CD1c-positive myeloid dendritic cell (primary cell): ENCODE measurements around the gene CTNNA3.

Experiments used
- DNase-seq: peaks from one replicate; pipeline ENCODE4 v3.0.0-alpha.2; 2016; ENCODE audit errors: extremely low spot score

CTNNA3 gene

GRCh38 chr10:66869635-66870034 is 826.4 kb downstream of the CTNNA3 start:
- no peak for DNase-seq

DNA sequence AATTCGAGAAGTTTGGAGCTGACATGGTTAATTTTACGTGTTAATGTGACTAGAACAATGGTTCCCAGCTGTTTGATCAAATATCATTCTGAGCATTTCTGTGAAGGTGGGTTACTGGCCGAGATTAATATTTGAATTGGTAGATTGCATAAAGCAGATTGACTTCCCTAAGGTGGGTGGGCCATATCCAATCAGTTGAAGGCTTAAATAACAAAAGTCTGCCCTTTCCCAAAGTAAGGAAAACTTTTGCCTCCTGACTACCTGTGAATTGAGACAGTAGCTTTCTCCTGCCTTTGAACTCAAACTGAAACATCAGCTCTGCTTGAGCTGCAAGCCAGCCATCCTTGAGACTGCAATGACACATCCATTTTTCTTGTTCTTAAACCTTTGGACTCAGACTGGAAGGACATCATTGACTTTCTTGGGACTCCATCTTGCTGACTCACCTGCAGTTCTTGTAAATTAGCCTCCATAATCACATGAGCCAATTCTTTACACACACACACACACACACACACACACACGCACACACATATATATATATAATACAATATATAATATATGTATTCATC is 833.2 kb downstream of the CTNNA3 start:
- no peak for DNase-seq

GRCh38 chr10:66860376-66860945 is 835.5 kb downstream of the CTNNA3 start:
- no peak for DNase-seq

- DNase-seq, result no peak
Observed at GRCh38 chr10:66852811-66853210, 843.2 kb downstream of the CTNNA3 start.

DNA sequence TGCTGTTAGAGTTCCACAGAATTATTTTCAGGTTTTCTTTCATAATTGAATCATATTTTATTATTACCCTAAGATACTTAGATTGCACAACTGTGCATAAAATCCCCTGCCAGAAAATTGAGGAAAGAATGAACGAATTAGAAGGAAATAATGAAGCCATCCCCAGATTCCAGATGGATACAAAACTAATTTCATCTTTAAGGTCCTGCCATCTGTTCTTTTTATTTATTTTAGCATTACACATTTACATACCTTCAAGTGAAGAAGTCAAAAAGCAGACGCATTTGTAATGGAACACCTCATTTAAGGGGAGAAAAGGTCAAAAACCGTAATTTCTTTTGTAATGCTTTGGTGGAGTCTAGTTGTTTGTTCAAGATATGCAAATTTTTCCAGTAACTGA is 847.1 kb downstream of the CTNNA3 start:
- no peak for DNase-seq

GRCh38 chr10:66844176-66844942 is 851.6 kb downstream of the CTNNA3 start:
- DNase-seq, result no peak

GRCh38 chr10:66843396-66843795 is 852.6 kb downstream of the CTNNA3 start:
- no peak for DNase-seq

DNA sequence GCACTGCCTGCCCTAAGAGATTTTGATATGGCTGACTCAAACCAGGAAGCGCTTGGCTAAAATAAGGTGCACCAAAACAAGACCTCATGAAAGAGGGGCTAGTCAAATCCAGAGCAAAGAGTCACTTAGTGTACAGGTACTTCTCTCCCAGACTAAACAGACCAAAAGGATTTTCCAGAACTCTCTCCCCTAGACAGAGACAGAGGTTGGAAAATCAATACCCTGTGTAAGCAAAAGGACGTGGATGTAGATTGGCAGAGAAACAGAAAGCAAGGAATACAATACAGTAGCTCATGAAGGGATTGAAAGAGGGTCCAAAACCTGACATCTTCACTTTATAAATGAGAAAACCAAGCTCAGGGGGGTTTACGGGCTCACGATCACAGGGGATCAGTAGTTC is 853.1 kb downstream of the CTNNA3 start:
- DNase-seq, result no peak

DNA sequence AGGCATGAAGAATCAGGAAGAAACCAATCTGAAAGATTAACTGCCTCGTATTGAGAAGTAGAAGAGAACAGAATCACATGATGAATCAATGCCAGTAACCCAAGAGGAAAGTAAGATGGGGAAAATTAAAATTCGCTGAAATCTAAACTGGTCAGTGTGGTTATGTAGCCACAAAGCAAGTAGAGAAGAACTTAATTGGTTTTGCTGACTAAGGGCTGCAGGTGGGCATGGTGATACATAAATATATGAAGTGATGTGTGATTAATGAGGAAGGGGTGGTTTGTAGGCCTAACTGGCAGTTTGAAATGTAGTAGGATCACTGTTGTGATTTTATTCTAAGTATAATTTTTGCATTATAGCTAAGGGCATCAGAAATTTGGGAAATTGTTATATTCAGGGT is 853.6 kb downstream of the CTNNA3 start:
- DNase-seq, result no peak

- no peak for DNase-seq
Observed at GRCh38 chr10:66838656-66839055, 857.3 kb downstream of the CTNNA3 start.

GRCh38 chr10:66837990-66838389 is 858.0 kb downstream of the CTNNA3 start:
- no peak for DNase-seq

DNA sequence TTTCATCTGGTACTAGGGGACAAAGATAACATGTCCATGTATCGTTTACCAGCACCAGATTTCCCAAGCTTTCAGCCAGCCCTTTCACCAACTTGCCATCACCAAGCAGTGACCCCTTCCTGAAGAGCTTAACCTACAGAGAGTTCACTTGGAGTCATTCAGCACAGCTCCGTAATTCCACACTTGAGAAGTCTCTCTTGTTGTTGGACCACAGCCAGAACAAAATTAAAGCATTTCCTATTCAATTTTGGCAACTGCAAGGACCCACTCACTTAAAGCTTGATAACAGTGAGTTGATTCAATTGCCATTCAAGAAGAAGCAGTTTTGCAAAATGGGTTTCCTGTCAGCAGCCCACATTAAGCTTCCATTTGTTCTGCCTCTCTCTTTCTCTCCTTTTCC is 858.7 kb downstream of the CTNNA3 start:
- DNase-seq, result no peak

DNA sequence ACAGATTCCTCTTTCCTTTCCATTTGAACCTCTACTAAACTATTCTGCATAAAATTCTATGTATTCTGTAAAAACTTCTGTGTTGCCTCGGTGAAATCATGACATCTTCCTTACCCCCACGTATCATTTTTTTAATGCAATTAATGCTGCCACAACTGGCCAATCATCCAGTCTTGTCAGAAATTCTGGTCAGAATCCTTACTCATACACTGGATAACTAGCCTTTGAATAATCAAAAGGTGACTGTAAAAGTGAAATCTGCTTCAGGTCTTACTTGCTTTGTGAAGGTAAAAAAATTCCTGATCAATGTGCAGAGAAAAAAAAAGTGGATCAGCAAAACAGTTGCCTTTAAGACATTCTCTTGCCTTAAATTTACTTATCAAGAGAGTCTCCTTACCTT is 859.2 kb downstream of the CTNNA3 start:
- no peak for DNase-seq

DNA sequence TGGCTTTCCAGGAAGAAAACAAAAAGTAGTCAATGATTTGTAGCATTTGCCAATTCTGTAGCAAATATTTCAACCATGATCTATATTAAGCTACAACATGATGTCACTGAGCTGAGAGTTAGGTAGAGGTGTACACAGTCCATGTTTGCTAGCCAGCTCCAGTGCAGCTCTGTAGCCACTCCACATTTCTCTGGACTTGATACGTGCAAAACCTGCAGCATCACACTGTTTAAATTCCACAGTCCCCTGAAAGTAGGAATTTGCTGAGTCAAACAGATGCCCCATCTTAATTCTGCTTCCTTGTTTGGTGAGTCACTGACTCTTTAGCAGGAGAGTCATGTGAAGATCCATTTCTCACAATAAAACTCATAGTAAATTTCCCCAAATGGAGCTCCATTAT is 859.9 kb downstream of the CTNNA3 start:
- no peak for DNase-seq

DNA sequence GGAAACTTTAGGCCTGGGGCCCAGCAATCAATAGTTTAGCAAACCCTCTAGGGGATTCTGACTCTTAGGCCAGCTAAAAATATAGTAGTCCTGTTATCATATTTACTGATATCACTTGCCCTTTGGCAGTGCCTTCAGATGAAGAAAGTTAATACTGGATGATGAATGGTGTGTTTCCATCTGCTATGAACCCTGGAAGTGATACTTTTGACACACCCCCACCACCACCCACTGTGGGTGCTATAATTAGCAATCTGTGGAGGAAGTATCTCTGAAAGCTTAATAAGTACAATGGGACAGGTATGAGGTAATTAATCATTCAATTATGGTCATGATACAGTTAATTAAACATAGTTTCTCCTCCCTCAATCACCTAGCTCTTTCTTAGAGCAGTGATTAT is 860.6 kb downstream of the CTNNA3 start:
- no peak for DNase-seq

GRCh38 chr10:66834802-66835201 is 861.2 kb downstream of the CTNNA3 start:
- DNase-seq, result no peak

DNA sequence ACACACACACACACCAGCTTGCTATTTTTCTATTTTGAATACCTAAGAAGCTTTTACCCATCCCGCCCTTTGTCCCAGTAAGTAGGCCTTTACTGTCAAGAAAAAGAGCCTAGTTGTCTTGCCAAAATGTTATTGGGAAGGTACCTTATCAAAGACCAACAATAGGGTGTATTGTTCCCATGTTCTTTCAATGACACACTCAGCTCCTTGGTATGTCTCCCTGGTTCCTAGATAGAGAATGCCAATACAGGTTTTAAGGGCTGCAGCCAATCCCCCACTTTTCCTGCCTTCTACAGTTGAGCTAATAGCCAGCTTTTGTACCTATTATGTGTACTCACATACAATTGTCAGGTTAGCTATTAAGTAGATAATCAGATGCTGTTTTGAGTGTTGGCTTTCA is 862.1 kb downstream of the CTNNA3 start:
- DNase-seq, result no peak

GRCh38 chr10:66832781-66833422 is 863.1 kb downstream of the CTNNA3 start:
- no peak for DNase-seq

DNA sequence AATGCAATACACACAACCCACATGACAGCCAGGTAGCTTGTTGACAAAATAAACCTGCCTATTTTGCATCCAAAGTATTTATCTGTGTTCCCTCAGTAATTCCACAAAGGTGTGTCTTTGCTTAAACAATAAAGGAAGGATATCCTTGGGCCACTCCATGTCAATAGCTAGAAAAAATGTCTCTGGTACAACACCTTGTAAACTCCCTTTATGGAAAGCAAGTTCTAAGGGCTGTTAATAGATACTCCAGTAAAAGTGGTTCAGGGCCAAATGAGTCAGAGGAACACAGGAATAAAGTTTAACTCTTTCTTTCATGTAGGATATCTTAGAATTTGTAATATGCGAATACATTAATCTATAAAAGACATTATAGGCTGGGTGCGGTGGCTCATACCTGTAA is 867.0 kb downstream of the CTNNA3 start:
- DNase-seq, result no peak

GRCh38 chr10:66827353-66827752 is 868.6 kb downstream of the CTNNA3 start:
- no peak for DNase-seq

GRCh38 chr10:66823301-66823700 is 872.7 kb downstream of the CTNNA3 start:
- no peak for DNase-seq

DNA sequence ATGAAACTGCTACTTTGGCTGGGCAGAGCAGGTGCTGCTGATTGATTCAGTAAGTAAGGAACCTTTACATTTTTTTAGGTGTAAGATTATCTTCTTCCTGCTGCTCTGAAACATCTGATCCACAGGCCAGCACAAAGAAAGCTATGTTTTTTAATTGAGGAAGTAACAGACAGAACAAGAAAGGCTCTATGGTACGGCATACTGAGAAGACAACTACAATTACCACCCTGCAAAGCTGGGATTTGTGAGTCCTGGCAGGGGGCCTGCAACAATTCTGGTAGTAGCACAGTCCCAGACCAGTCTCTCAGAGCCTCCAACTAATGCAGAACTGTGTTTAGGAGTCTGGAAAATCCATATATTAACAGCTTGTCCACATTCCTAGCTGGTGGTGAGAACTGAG is 873.2 kb downstream of the CTNNA3 start:
- DNase-seq, result no peak

DNA sequence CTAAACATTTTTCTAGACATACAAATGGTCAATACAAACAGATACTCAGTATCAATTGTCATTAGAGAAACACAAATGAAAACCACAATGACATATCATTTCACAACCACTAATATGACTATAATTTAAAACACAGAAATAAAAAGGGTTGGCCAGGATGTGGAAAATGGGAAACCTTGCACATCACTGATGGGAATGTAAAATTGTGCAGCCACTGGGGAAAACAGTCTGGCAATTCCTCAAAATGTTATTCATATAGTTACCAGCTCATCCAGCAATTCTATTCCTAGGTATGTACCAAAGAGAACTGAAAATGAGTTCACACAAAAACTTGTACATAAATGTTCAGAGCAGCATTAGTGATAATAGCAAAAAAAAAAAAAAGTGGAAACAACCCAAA is 876.3 kb downstream of the CTNNA3 start:
- DNase-seq, result no peak
